GM12878 (cell line): ENCODE measurements around the gene SERPINB5. TPM values are rescaled to one million over a fixed set of nuclear protein-coding genes. Genes with fewer than 3 reads are reported as not detected.

Experiments
- ATAC-seq: fragments of 200-7000 bp; cut with Tn5 transposase; 3 replicates; pipeline ENCODE4 v1.9.1; 2020; ENCODE audit warnings: mild to moderate bottlenecking, moderate library complexity
- BruUV-seq: library from RNA; stranded (reverse); fragments of 400-500 nt; replicated peaks from 2 replicates; lab custom pipeline; 2021; lab: Mats Ljungman, UMichigan
- CTCF ChIA-PET: fragments of 300-600 bp; sonication (Branson Sonifier 250); formaldehyde crosslinking; extraction: SDS; loops from one replicate; lab custom pipeline; 2021; ENCODE audit warnings: inconsistent platforms; lab: Yijun Ruan, JAX
- POLR2A ChIA-PET: fragments of 350-600 bp; formaldehyde crosslinking; extraction: SDS; loops from one replicate; lab custom pipeline; 2021; ENCODE audit warnings: inconsistent platforms; lab: Charles Lee
- RAD21 ChIA-PET: fragments of 300-600 bp; sonication (Branson Sonifier 250); formaldehyde crosslinking; loops from one replicate; lab custom pipeline; 2023; ENCODE audit warnings: antibody characterized with exemption; ENCODE audit not compliant: unreplicated experiment; lab: Charles Lee
- SMC1A ChIA-PET: fragments of 300-600 bp; sonication (Branson Sonifier 250); formaldehyde crosslinking; loops from one replicate; lab custom pipeline; 2023; ENCODE audit not compliant: unreplicated experiment, uncharacterized antibody; lab: Charles Lee
- DNase-seq: peaks from one replicate; pipeline ENCODE4 v3.0.0-alpha.2; 2011; ENCODE audit warnings: low read depth, low spot score
- FAIRE-seq: peaks from 3 replicates; lab custom pipeline; 2011; peaks lifted over from hg19 to GRCh38; lab: Jason Lieb, UNC
- H2AFZ ChIP-seq: 2 replicates; pipeline ENCODE4 v1.6.0; 2011; ENCODE audit warnings: low read depth, low read length, control low read depth; ENCODE audit not compliant: control insufficient read depth
- H3K27ac ChIP-seq: 2 replicates; pipeline ENCODE4 v1.5.1; 2011; ENCODE audit warnings: control low read depth; ENCODE audit not compliant: control insufficient read depth, insufficient read depth
- H3K27me3 ChIP-seq, 2 experiments: replicated peaks in 1 of 2; 2 replicates each; pipeline versions ENCODE4 v1.6.0 to v1.6.1; 2011; ENCODE audit warnings: low read length in 1 of 2; ENCODE audit not compliant: control insufficient read depth in 2 of 2, insufficient read depth in 2 of 2
- H3K36me3 ChIP-seq, 2 experiments: 2 replicates each; pipeline ENCODE4 v1.5.1; 2011; ENCODE audit warnings: low read length in 1 of 2; ENCODE audit not compliant: control insufficient read depth in 2 of 2, insufficient read depth in 2 of 2
- H3K4me1 ChIP-seq: 2 replicates; pipeline ENCODE4 v1.6.1; 2011; ENCODE audit warnings: mild to moderate bottlenecking, low read length, moderate library complexity, mixed read lengths; ENCODE audit not compliant: control insufficient read depth, insufficient read depth
- H3K4me2 ChIP-seq: 2 replicates; pipeline ENCODE4 v1.6.0; 2011; ENCODE audit warnings: control low read depth; ENCODE audit not compliant: control insufficient read depth, insufficient read depth
- H3K4me3 ChIP-seq: fragments of 200-600 bp; sonication (generic); 2 replicates; pipeline ENCODE4 v1.5.1; 2016
- H3K79me2 ChIP-seq: 2 replicates; pipeline ENCODE4 v1.6.0; 2011; ENCODE audit warnings: low read length; ENCODE audit not compliant: control insufficient read depth, insufficient read depth
- H3K9ac ChIP-seq: 2 replicates; pipeline ENCODE4 v1.8.0; 2011; ENCODE audit warnings: low read length, control low read depth, mixed read lengths; ENCODE audit not compliant: control insufficient read depth, insufficient read depth
- H3K9me3 ChIP-seq: replicated peaks from 3 replicates; pipeline ENCODE4 v1.5.1; 2011; ENCODE audit warnings: mild to moderate bottlenecking, low read length; ENCODE audit not compliant: control insufficient read depth, insufficient read depth
- H4K20me1 ChIP-seq: 2 replicates; pipeline ENCODE4 v1.6.0; 2011; ENCODE audit not compliant: control insufficient read depth, insufficient read depth
- BCL11A ChIP-seq: IDR thresholded peaks from 2 replicates; pipeline ENCODE4 v1.6.1; 2011; ENCODE audit warnings: low read depth, low read length
- BHLHE40 ChIP-seq, 2 experiments: fragments of 450-650 bp in 1 of 2; IDR thresholded peaks; 2 replicates each; pipeline ENCODE4 v1.6.1; 2011 to 2017; ENCODE audit warnings: low read depth in 2 of 2, borderline replicate concordance in 1 of 2, improper control_type of control experiment in 1 of 2, low read length in 1 of 2, mild to moderate bottlenecking in 1 of 2
- CBX5 ChIP-seq: sonication (generic); IDR thresholded peaks from 2 replicates; pipeline ENCODE4 v1.6.1; 2016; ENCODE audit warnings: low read depth, moderate library complexity, mild to moderate bottlenecking, inconsistent platforms
- CHD4 ChIP-seq: fragments of 200-600 bp; sonication (generic); IDR thresholded peaks from 2 replicates; pipeline ENCODE4 v1.6.1; 2016; ENCODE audit warnings: mild to moderate bottlenecking
- HDAC2 ChIP-seq: fragments of 200-600 bp; sonication (generic); IDR thresholded peaks from 2 replicates; pipeline ENCODE4 v1.6.1; 2017
- HDGF ChIP-seq: fragments of 450-650 bp; IDR thresholded peaks from 2 replicates; pipeline ENCODE4 v1.6.1; 2016; ENCODE audit warnings: antibody characterized with exemption
- MEF2A ChIP-seq: IDR thresholded peaks from 2 replicates; pipeline ENCODE4 v1.6.1; 2011; ENCODE audit warnings: low read depth, mild to moderate bottlenecking, low read length, moderate library complexity; ENCODE audit not compliant: insufficient read depth
- MXI1 ChIP-seq: fragments of 150-350 bp; IDR thresholded peaks from 2 replicates; pipeline ENCODE4 v1.6.1; 2011; ENCODE audit warnings: low read depth, mild to moderate bottlenecking, inconsistent platforms, low read length, improper control_type of control experiment
- MYB ChIP-seq: fragments of 150-350 bp; IDR thresholded peaks from 2 replicates; pipeline ENCODE4 v1.6.1; 2014; ENCODE audit warnings: mild to moderate bottlenecking, low read depth, low read length, borderline replicate concordance
- NR2C2 ChIP-seq: IDR thresholded peaks from 2 replicates; pipeline ENCODE4 v1.6.1; 2011; ENCODE audit warnings: borderline replicate concordance, low read depth; ENCODE audit not compliant: control insufficient read depth, insufficient read length
- STAT1 ChIP-seq: fragments of 450-650 bp; conservative IDR thresholded peaks from 2 replicates; pipeline ENCODE4 v1.6.1; 2014; ENCODE audit warnings: antibody characterized with exemption, mild to moderate bottlenecking
- ZNF207 ChIP-seq: fragments of 450-650 bp; IDR thresholded peaks from 2 replicates; pipeline ENCODE4 v1.6.1; 2014; ENCODE audit warnings: antibody characterized with exemption, mild to moderate bottlenecking, borderline replicate concordance
- ZNF24 ChIP-seq: fragments of 450-650 bp; IDR thresholded peaks from 2 replicates; pipeline ENCODE4 v1.6.1; 2017; ENCODE audit warnings: antibody characterized with exemption, mild to moderate bottlenecking
- WGBS: methylation state at CpG from one replicate; pipeline ENCODE4 v1.1.6; 2016; ENCODE audit warnings: low lambda C conversion rate; ENCODE audit not compliant: insufficient replicate concordance, insufficient coverage; ENCODE audit errors: missing lambda C conversion rate; 5-methylcytosine and 5-hydroxymethylcytosine counted together
- in situ Hi-C: fragments of 300-500 bp; cut with MboI; formaldehyde crosslinking; loops from 9 replicates; pipeline ENCODE4 v1.14.3; 2018; ENCODE audit warnings: mixed read lengths
- intact Hi-C: fragments of 100-400 bp; cut with micrococcal nuclease; formaldehyde crosslinking; loops from one replicate; pipeline ENCODE4 v1.14.2; 2022; ENCODE audit not compliant: unreplicated experiment
- polyA plus RNA-seq, 11 experiments: library from polyadenylated mRNA; depleted of rRNA in 4 of 11; unstranded in 6 of 11; stranded (reverse) in 5 of 11; fragments of >200 nt; fragmentation: Nextera tagmentation in 4 of 11; fragmentation: Illumina TruSeq in 1 of 11; extraction: Ambion mirVana in 4 of 11; extraction: Trizol in 1 of 11; gene quantifications; 1 replicate in 1 of 11; 2 replicates in 10 of 11; pipeline versions ENCODE4 v1.2.1 to v1.2.3, GENCODE V29; 2011 to 2016; ENCODE audit warnings: inconsistent platforms in 2 of 11, missing spikeins in 2 of 11, low read depth in 1 of 11
- total RNA-seq, 4 experiments: library from RNA; depleted of rRNA in 3 of 4; stranded (reverse); fragments of >200 nt in 3 of 4; fragmentation: Illumina TruSeq in 1 of 4; extraction: Trizol in 1 of 4; gene quantifications; 2 replicates each; pipeline versions ENCODE4 v1.2.1 to v1.2.3, GENCODE V29; 2013 to 2021
- TF ChIP-seq, protein P1 (sequence below): fragments of 450-650 bp; IDR thresholded peaks from 2 replicates; pipeline ENCODE4 v1.6.1; 2018; ENCODE audit warnings: mild to moderate bottlenecking, low read depth, moderate library complexity; ENCODE audit not compliant: partially characterized antibody
- TF ChIP-seq, protein P2 (sequence below): IDR thresholded peaks from 2 replicates; pipeline ENCODE4 v1.6.1; 2012; ENCODE audit warnings: low read depth, low read length, improper control_type of control experiment
- TF ChIP-seq, protein P3 (sequence below): fragments of 450-650 bp; formaldehyde crosslinking; IDR thresholded peaks from 2 replicates; pipeline ENCODE4 v1.4.0; 2020; ENCODE audit warnings: mild to moderate bottlenecking, moderate library complexity

The SERPINB5 gene
- total and polyA plus RNA-seq, 10 of the 15 experiments (the other 5 are each of a cell fraction or from before 2014, with no cell fraction given), result 0.03 to 0.04 TPM; not detected in 8

DNA sequence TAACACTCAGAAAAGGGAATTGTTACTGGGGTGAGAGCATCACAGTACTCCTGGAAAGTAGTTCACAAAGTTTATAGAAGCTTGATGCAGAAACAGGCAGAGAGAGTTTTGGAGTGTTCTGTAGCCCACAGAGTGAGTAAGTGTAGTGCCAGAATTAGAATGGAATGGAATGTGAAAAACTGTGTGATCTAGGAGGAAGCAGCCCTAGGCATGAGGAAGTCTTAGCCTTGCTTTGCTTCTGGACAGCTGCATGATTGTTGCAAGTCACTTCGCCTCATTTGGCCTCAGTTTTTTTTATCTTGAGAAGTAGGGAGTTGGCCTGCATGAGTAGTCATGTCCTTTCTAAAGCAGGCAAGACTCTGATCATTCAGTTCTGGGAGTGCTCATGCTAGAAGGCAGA is 76.3 kb downstream of the SERPINB5 start:
- H3K27me3 ChIP-seq, result no peaks in the 10 kb centered on the region; a peak in 1 of 4 replicates
- H3K79me2 ChIP-seq, result no peaks in the 10 kb centered on the region
- 0% methylated on average over 1 of the region's 1 CpG for WGBS
- H3K4me2 ChIP-seq, result no peak overlapping the region
- ChIA-PET RAD21 (no interaction called here), CTCF (no interaction called here), POLR2A (no interaction called here), SMC1A (interaction anchor here (1.2 kb wide), 2 partner anchors 13 to 35 kb away, joined by 3 read pairs; no protein-coding TSS in a partner anchor)
- no peaks in the 10 kb centered on the region for H3K9me3 ChIP-seq
- intact Hi-C loops, result no loop called here
- H3K36me3 ChIP-seq, result no peaks in the 10 kb centered on the region
- H3K9ac ChIP-seq, result no peak overlapping the region
- no peak overlapping the region for H3K27ac ChIP-seq
- ATAC-seq (no peak), FAIRE-seq (no peak), DNase-seq (no peak)
- in situ Hi-C loops, result no loop called here
- H3K4me3 ChIP-seq, result no peak overlapping the region
- H2AFZ ChIP-seq, result no peak overlapping the region
- BruUV-seq, result no TSS peak
- H3K4me1 ChIP-seq, result no peaks in the 10 kb centered on the region
- H4K20me1 ChIP-seq, result no peaks in the 10 kb centered on the region
- TF ChIP-seq CBX5 (no peak), MYB (no peak), MEF2A (no peak), NR2C2 (no peak), ZNF24 (no peak), STAT1 (no peak), CHD4 (no peak), BCL11A (no peak), HDAC2 (no peak), MXI1 (no peak), ZNF207 (no peak), HDGF (no peak), BHLHE40 (IDR thresholded peaks at IDR 0.05; ENCODE audit: borderline replicate concordance in 1 of 2, low read depth in 2 of 2, low read length in 1 of 2) (no peak)
- TF ChIP-seq, protein P1, sequence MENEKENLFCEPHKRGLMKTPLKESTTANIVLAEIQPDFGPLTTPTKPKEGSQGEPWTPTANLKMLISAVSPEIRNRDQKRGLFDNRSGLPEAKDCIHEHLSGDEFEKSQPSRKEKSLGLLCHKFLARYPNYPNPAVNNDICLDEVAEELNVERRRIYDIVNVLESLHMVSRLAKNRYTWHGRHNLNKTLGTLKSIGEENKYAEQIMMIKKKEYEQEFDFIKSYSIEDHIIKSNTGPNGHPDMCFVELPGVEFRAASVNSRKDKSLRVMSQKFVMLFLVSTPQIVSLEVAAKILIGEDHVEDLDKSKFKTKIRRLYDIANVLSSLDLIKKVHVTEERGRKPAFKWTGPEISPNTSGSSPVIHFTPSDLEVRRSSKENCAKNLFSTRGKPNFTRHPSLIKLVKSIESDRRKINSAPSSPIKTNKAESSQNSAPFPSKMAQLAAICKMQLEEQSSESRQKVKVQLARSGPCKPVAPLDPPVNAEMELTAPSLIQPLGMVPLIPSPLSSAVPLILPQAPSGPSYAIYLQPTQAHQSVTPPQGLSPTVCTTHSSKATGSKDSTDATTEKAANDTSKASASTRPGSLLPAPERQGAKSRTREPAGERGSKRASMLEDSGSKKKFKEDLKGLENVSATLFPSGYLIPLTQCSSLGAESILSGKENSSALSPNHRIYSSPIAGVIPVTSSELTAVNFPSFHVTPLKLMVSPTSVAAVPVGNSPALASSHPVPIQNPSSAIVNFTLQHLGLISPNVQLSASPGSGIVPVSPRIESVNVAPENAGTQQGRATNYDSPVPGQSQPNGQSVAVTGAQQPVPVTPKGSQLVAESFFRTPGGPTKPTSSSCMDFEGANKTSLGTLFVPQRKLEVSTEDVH, result no peak
- TF ChIP-seq, protein P2, sequence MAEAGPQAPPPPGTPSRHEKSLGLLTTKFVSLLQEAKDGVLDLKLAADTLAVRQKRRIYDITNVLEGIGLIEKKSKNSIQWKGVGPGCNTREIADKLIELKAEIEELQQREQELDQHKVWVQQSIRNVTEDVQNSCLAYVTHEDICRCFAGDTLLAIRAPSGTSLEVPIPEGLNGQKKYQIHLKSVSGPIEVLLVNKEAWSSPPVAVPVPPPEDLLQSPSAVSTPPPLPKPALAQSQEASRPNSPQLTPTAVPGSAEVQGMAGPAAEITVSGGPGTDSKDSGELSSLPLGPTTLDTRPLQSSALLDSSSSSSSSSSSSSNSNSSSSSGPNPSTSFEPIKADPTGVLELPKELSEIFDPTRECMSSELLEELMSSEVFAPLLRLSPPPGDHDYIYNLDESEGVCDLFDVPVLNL, result no peak
- TF ChIP-seq, protein P3, sequence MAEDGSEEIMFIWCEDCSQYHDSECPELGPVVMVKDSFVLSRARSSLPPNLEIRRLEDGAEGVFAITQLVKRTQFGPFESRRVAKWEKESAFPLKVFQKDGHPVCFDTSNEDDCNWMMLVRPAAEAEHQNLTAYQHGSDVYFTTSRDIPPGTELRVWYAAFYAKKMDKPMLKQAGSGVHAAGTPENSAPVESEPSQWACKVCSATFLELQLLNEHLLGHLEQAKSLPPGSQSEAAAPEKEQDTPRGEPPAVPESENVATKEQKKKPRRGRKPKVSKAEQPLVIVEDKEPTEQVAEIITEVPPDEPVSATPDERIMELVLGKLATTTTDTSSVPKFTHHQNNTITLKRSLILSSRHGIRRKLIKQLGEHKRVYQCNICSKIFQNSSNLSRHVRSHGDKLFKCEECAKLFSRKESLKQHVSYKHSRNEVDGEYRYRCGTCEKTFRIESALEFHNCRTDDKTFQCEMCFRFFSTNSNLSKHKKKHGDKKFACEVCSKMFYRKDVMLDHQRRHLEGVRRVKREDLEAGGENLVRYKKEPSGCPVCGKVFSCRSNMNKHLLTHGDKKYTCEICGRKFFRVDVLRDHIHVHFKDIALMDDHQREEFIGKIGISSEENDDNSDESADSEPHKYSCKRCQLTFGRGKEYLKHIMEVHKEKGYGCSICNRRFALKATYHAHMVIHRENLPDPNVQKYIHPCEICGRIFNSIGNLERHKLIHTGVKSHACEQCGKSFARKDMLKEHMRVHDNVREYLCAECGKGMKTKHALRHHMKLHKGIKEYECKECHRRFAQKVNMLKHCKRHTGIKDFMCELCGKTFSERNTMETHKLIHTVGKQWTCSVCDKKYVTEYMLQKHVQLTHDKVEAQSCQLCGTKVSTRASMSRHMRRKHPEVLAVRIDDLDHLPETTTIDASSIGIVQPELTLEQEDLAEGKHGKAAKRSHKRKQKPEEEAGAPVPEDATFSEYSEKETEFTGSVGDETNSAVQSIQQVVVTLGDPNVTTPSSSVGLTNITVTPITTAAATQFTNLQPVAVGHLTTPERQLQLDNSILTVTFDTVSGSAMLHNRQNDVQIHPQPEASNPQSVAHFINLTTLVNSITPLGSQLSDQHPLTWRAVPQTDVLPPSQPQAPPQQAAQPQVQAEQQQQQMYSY (CRISPR knock-in tag), result no peak
